GM12878 (cell line): Measurements from ENCODE around the gene TFCP2. TPM values are rescaled to one million over a fixed set of nuclear protein-coding genes. Genes with fewer than 3 reads are reported as not detected.

Source experiments
- ATAC-seq: fragments of 200-7000 bp; cut with Tn5 transposase; 3 replicates; pipeline ENCODE4 v1.9.1; 2020; ENCODE audit warnings: mild to moderate bottlenecking, moderate library complexity
- BruUV-seq: library from RNA; stranded (reverse); fragments of 400-500 nt; replicated peaks from 2 replicates; lab custom pipeline; 2021; lab: Mats Ljungman, UMichigan
- CTCF ChIA-PET: fragments of 300-600 bp; sonication (Branson Sonifier 250); formaldehyde crosslinking; extraction: SDS; loops from one replicate; lab custom pipeline; 2021; ENCODE audit warnings: inconsistent platforms; lab: Yijun Ruan, JAX
- POLR2A ChIA-PET: fragments of 350-600 bp; formaldehyde crosslinking; extraction: SDS; loops from one replicate; lab custom pipeline; 2021; ENCODE audit warnings: inconsistent platforms; lab: Charles Lee
- RAD21 ChIA-PET: fragments of 300-600 bp; sonication (Branson Sonifier 250); formaldehyde crosslinking; loops from one replicate; lab custom pipeline; 2023; ENCODE audit warnings: antibody characterized with exemption; ENCODE audit not compliant: unreplicated experiment; lab: Charles Lee
- SMC1A ChIA-PET: fragments of 300-600 bp; sonication (Branson Sonifier 250); formaldehyde crosslinking; loops from one replicate; lab custom pipeline; 2023; ENCODE audit not compliant: unreplicated experiment, uncharacterized antibody; lab: Charles Lee
- DNase-seq: peaks from one replicate; pipeline ENCODE4 v3.0.0-alpha.2; 2011; ENCODE audit warnings: low read depth, low spot score
- FAIRE-seq: peaks from 3 replicates; lab custom pipeline; 2011; peaks lifted over from hg19 to GRCh38; lab: Jason Lieb, UNC
- H2AFZ ChIP-seq: 2 replicates; pipeline ENCODE4 v1.6.0; 2011; ENCODE audit warnings: low read depth, low read length, control low read depth; ENCODE audit not compliant: control insufficient read depth
- H3K27ac ChIP-seq: 2 replicates; pipeline ENCODE4 v1.5.1; 2011; ENCODE audit warnings: control low read depth; ENCODE audit not compliant: control insufficient read depth, insufficient read depth
- H3K27me3 ChIP-seq, 2 experiments: replicated peaks in 1 of 2; 2 replicates each; pipeline versions ENCODE4 v1.6.0 to v1.6.1; 2011; ENCODE audit warnings: low read length in 1 of 2; ENCODE audit not compliant: control insufficient read depth in 2 of 2, insufficient read depth in 2 of 2
- H3K36me3 ChIP-seq, 2 experiments: 2 replicates each; pipeline ENCODE4 v1.5.1; 2011; ENCODE audit warnings: low read length in 1 of 2; ENCODE audit not compliant: control insufficient read depth in 2 of 2, insufficient read depth in 2 of 2
- H3K4me1 ChIP-seq: 2 replicates; pipeline ENCODE4 v1.6.1; 2011; ENCODE audit warnings: mild to moderate bottlenecking, low read length, moderate library complexity, mixed read lengths; ENCODE audit not compliant: control insufficient read depth, insufficient read depth
- H3K4me2 ChIP-seq: 2 replicates; pipeline ENCODE4 v1.6.0; 2011; ENCODE audit warnings: control low read depth; ENCODE audit not compliant: control insufficient read depth, insufficient read depth
- H3K4me3 ChIP-seq: fragments of 200-600 bp; sonication (generic); 2 replicates; pipeline ENCODE4 v1.5.1; 2016
- H3K79me2 ChIP-seq: 2 replicates; pipeline ENCODE4 v1.6.0; 2011; ENCODE audit warnings: low read length; ENCODE audit not compliant: control insufficient read depth, insufficient read depth
- H3K9ac ChIP-seq: 2 replicates; pipeline ENCODE4 v1.8.0; 2011; ENCODE audit warnings: low read length, control low read depth, mixed read lengths; ENCODE audit not compliant: control insufficient read depth, insufficient read depth
- H3K9me3 ChIP-seq: replicated peaks from 3 replicates; pipeline ENCODE4 v1.5.1; 2011; ENCODE audit warnings: mild to moderate bottlenecking, low read length; ENCODE audit not compliant: control insufficient read depth, insufficient read depth
- H4K20me1 ChIP-seq: 2 replicates; pipeline ENCODE4 v1.6.0; 2011; ENCODE audit not compliant: control insufficient read depth, insufficient read depth
- CHD4 ChIP-seq: fragments of 200-600 bp; sonication (generic); IDR thresholded peaks from 2 replicates; pipeline ENCODE4 v1.6.1; 2016; ENCODE audit warnings: mild to moderate bottlenecking
- NR2C1 ChIP-seq: fragments of 450-650 bp; IDR thresholded peaks from 2 replicates; pipeline ENCODE4 v1.6.1; 2017; ENCODE audit warnings: antibody characterized with exemption, mild to moderate bottlenecking, moderate library complexity
- RELB ChIP-seq: fragments of 450-650 bp; IDR thresholded peaks from 2 replicates; pipeline ENCODE4 v1.6.1; 2017; ENCODE audit warnings: low read depth, mild to moderate bottlenecking, moderate library complexity
- SUPT20H ChIP-seq: IDR thresholded peaks from 2 replicates; pipeline ENCODE4 v1.6.1; 2011; ENCODE audit warnings: low read depth, mild to moderate bottlenecking, low read length, moderate library complexity, borderline replicate concordance; ENCODE audit not compliant: control insufficient read depth
- ZBTB33 ChIP-seq: fragments of 450-650 bp; IDR thresholded peaks from 2 replicates; pipeline ENCODE4 v1.6.1; 2017; ENCODE audit warnings: mild to moderate bottlenecking
- WGBS: methylation state at CpG from one replicate; pipeline ENCODE4 v1.1.6; 2016; ENCODE audit warnings: low lambda C conversion rate; ENCODE audit not compliant: insufficient replicate concordance, insufficient coverage; ENCODE audit errors: missing lambda C conversion rate; 5-methylcytosine and 5-hydroxymethylcytosine counted together
- in situ Hi-C: fragments of 300-500 bp; cut with MboI; formaldehyde crosslinking; loops from 9 replicates; pipeline ENCODE4 v1.14.3; 2018; ENCODE audit warnings: mixed read lengths
- intact Hi-C: fragments of 100-400 bp; cut with micrococcal nuclease; formaldehyde crosslinking; loops from one replicate; pipeline ENCODE4 v1.14.2; 2022; ENCODE audit not compliant: unreplicated experiment
- polyA plus RNA-seq, 11 experiments: library from polyadenylated mRNA; depleted of rRNA in 4 of 11; unstranded in 6 of 11; stranded (reverse) in 5 of 11; fragments of >200 nt; fragmentation: Nextera tagmentation in 4 of 11; fragmentation: Illumina TruSeq in 1 of 11; extraction: Ambion mirVana in 4 of 11; extraction: Trizol in 1 of 11; gene quantifications; 1 replicate in 1 of 11; 2 replicates in 10 of 11; pipeline versions ENCODE4 v1.2.1 to v1.2.3, GENCODE V29; 2011 to 2016; ENCODE audit warnings: inconsistent platforms in 2 of 11, missing spikeins in 2 of 11, low read depth in 1 of 11
- total RNA-seq, 4 experiments: library from RNA; depleted of rRNA in 3 of 4; stranded (reverse); fragments of >200 nt in 3 of 4; fragmentation: Illumina TruSeq in 1 of 4; extraction: Trizol in 1 of 4; gene quantifications; 2 replicates each; pipeline versions ENCODE4 v1.2.1 to v1.2.3, GENCODE V29; 2013 to 2021

TFCP2 gene
- total and polyA plus RNA-seq, 10 of the 15 experiments (the other 5 are each of a cell fraction or from before 2014, with no cell fraction given), result 5.8 to 29.7 (median 14.2) TPM

- Histone ChIP-seq H4K20me1 (no peaks in the 10 kb centered on the region), H3K4me1 (no peaks in the 10 kb centered on the region; the same call in 1 of the 2 replicates), H3K79me2 (no peaks in the 10 kb centered on the region), H3K4me2 (no peak overlapping the region), H3K27ac (no peak overlapping the region), H3K9me3 (no peaks in the 10 kb centered on the region), H2AFZ (no peak overlapping the region), H3K9ac (no peak overlapping the region), H3K4me3 (no peak overlapping the region), H3K36me3 (no peaks in the 10 kb centered on the region), H3K27me3 (no peaks in the 10 kb centered on the region)
- no TSS peak for BruUV-seq
- TF ChIP-seq NR2C1 (no peak), SUPT20H (no peak), ZBTB33 (no peak), RELB (no peak), CHD4 (no peak)
- ChIA-PET POLR2A (no interaction called here), SMC1A (no interaction called here), CTCF (no interaction called here), RAD21 (no interaction called here)
- in situ Hi-C loops (no loop called here), intact Hi-C loops (no loop called here)
- no peak for FAIRE-seq
- no peak for ATAC-seq
- DNase-seq, result no peak
- 94% methylated on average over 9 of the region's 9 CpGs for WGBS
Observed at GRCh38 chr12:51200806-51201205, 27.9 kb upstream of the TFCP2 start.
